ENCODE results near the gene TEKT1.

Gene TEKT1

GRCh38 chr17:6796017-6796886, 35.3 kb downstream of the TEKT1 start:
- ChIA-PET POLR2A (no interaction called here), CTCF (no interaction called here)
- TF ChIP-seq CTBP1 (IDR thresholded peaks at IDR 0.05; ENCODE audit: borderline replicate concordance) = no peak
- no peak for TF ChIP-seq FOXM1 (IDR thresholded peaks at IDR 0.05; ENCODE audit: borderline replicate concordance)
- no peak for TF ChIP-seq L3MBTL2 (conservative IDR thresholded peaks at IDR 0.05)
- no peak for TF ChIP-seq FOXK2 (IDR thresholded peaks at IDR 0.05)
- TF ChIP-seq ELF4 (IDR thresholded peaks at IDR 0.05) = no peak
- no peak for TF ChIP-seq LEF1 (IDR thresholded peaks at IDR 0.05; ENCODE audit: borderline replicate concordance)
- TF ChIP-seq NFRKB (IDR thresholded peaks at IDR 0.05) = no peak
- no peak for DNase-seq (ENCODE audit: extremely low spot score)

- POLR2A ChIA-PET = no interaction called here
- CTCF ChIA-PET = no interaction called here
- TF ChIP-seq SP1 (IDR thresholded peaks at IDR 0.05) (no peak), TARDBP (IDR thresholded peaks at IDR 0.05) (no peak), FOXA1 (IDR thresholded peaks at IDR 0.05) (no peak), L3MBTL2 (conservative IDR thresholded peaks at IDR 0.05) (no peak), SUZ12 (IDR thresholded peaks at IDR 0.05) (no peak), BHLHE40 (IDR thresholded peaks at IDR 0.05; ENCODE audit: borderline replicate concordance) (no peak), FOXK2 (IDR thresholded peaks at IDR 0.05) (no peak), NFRKB (IDR thresholded peaks at IDR 0.05) (no peak), ELF4 (IDR thresholded peaks at IDR 0.05) (no peak), HDGF (IDR thresholded peaks at IDR 0.05; ENCODE audit: borderline replicate concordance) (no peak), PKNOX1 (IDR thresholded peaks at IDR 0.05) (no peak), CTBP1 (IDR thresholded peaks at IDR 0.05; ENCODE audit: borderline replicate concordance) (no peak), LEF1 (IDR thresholded peaks at IDR 0.05; ENCODE audit: borderline replicate concordance) (no peak), ZNF384 (IDR thresholded peaks at IDR 0.05) (no peak), FOXM1 (IDR thresholded peaks at IDR 0.05; ENCODE audit: borderline replicate concordance) (no peak), ARNT (IDR thresholded peaks at IDR 0.05) (no peak)
- DNase-seq (ENCODE audit: extremely low spot score) = no peak
Observed at GRCh38 chr17:6793748-6794493, 37.6 kb downstream of the TEKT1 start.

- POLR2A ChIA-PET = no interaction called here
- CTCF ChIA-PET = no interaction called here
- TF ChIP-seq CTBP1 (IDR thresholded peaks at IDR 0.05; ENCODE audit: borderline replicate concordance) (no peak), SP1 (IDR thresholded peaks at IDR 0.05) (no peak), FOXA1 (IDR thresholded peaks at IDR 0.05) (no peak), LEF1 (IDR thresholded peaks at IDR 0.05; ENCODE audit: borderline replicate concordance) (no peak), PKNOX1 (IDR thresholded peaks at IDR 0.05) (no peak), FOXM1 (IDR thresholded peaks at IDR 0.05; ENCODE audit: borderline replicate concordance) (no peak), NFRKB (IDR thresholded peaks at IDR 0.05) (no peak), ELF4 (IDR thresholded peaks at IDR 0.05) (no peak), FOXK2 (IDR thresholded peaks at IDR 0.05) (no peak), SUZ12 (IDR thresholded peaks at IDR 0.05) (no peak), L3MBTL2 (conservative IDR thresholded peaks at IDR 0.05) (no peak), ZNF384 (IDR thresholded peaks at IDR 0.05) (no peak)
- DNase-seq (ENCODE audit: extremely low spot score) = no peak
Observed at GRCh38 chr17:6789146-6789545, 42.4 kb downstream of the TEKT1 start.

GRCh38 chr17:6787081-6787693, 44.3 kb downstream of the TEKT1 start:
- DNase-seq (ENCODE audit: extremely low spot score) = no peak
- TF ChIP-seq FOXM1 (IDR thresholded peaks at IDR 0.05; ENCODE audit: borderline replicate concordance) (no peak), PKNOX1 (IDR thresholded peaks at IDR 0.05) (no peak)
- POLR2A ChIA-PET = no interaction called here
- CTCF ChIA-PET = interaction anchor here (1.6 kb wide), 1 partner anchor 85 kb away, joined by 5 read pairs; no protein-coding TSS in a partner anchor

- TF ChIP-seq ZNF384 (IDR thresholded peaks at IDR 0.05) = no peak
- TF ChIP-seq CTBP1 (IDR thresholded peaks at IDR 0.05; ENCODE audit: borderline replicate concordance) = no peak
- no peak for TF ChIP-seq ARNT (IDR thresholded peaks at IDR 0.05)
- no peak for TF ChIP-seq ELF4 (IDR thresholded peaks at IDR 0.05)
- TF ChIP-seq FOXA1 (IDR thresholded peaks at IDR 0.05) = no peak
- no peak for TF ChIP-seq FOXK2 (IDR thresholded peaks at IDR 0.05)
- TF ChIP-seq BHLHE40 (IDR thresholded peaks at IDR 0.05; ENCODE audit: borderline replicate concordance) = no peak
- TF ChIP-seq SUZ12 (IDR thresholded peaks at IDR 0.05) = no peak
- TF ChIP-seq FOXM1 (IDR thresholded peaks at IDR 0.05; ENCODE audit: borderline replicate concordance) = no peak
- DNase-seq (ENCODE audit: extremely low spot score) = no peak
- CTCF ChIA-PET = interaction anchor here (1.6 kb wide), 1 partner anchor 85 kb away, joined by 5 read pairs; no protein-coding TSS in a partner anchor
- POLR2A ChIA-PET = no interaction called here
Observed at GRCh38 chr17:6786618-6787017, 44.9 kb downstream of the TEKT1 start.

GRCh38 chr17:6782244-6782643, 49.3 kb downstream of the TEKT1 start:
- TF ChIP-seq FOXK2 (IDR thresholded peaks at IDR 0.05) (no peak), SP1 (IDR thresholded peaks at IDR 0.05) (no peak), SUZ12 (IDR thresholded peaks at IDR 0.05) (no peak), ELF4 (IDR thresholded peaks at IDR 0.05) (no peak), HDGF (IDR thresholded peaks at IDR 0.05; ENCODE audit: borderline replicate concordance) (no peak), LEF1 (IDR thresholded peaks at IDR 0.05; ENCODE audit: borderline replicate concordance) (no peak), NFRKB (IDR thresholded peaks at IDR 0.05) (no peak), PKNOX1 (IDR thresholded peaks at IDR 0.05) (no peak), TARDBP (IDR thresholded peaks at IDR 0.05) (no peak), BHLHE40 (IDR thresholded peaks at IDR 0.05; ENCODE audit: borderline replicate concordance) (no peak), L3MBTL2 (conservative IDR thresholded peaks at IDR 0.05) (no peak), ARNT (IDR thresholded peaks at IDR 0.05) (no peak), ZNF384 (IDR thresholded peaks at IDR 0.05) (no peak), FOXM1 (IDR thresholded peaks at IDR 0.05; ENCODE audit: borderline replicate concordance) (no peak), CTBP1 (IDR thresholded peaks at IDR 0.05; ENCODE audit: borderline replicate concordance) (no peak), FOXA1 (IDR thresholded peaks at IDR 0.05) (no peak)
- DNase-seq (ENCODE audit: extremely low spot score) = no peak
- CTCF ChIA-PET = interaction anchor here (1.0 kb wide), 1 partner anchor 61 kb away, joined by 3 read pairs; no protein-coding TSS in a partner anchor
- POLR2A ChIA-PET = no interaction called here

Data from HEK293T (cell line).